Lower lobe of right lung (tissue), 2 donors: ENCODE measurements around the gene DPEP2NB. TPM values are rescaled to one million over a fixed set of nuclear protein-coding genes. Genes with fewer than 3 reads are reported as not detected.
"Not testable (repeated sequence)": the region's sequence is repeated elsewhere in the genome, so short reads cannot be mapped to it uniquely, and the experiment has no call there.

Source experiments
- ATAC-seq, 2 donors: fragments of 200-7000 bp; cut with Tn5 transposase; one replicate each; pipeline ENCODE4 v1.9.1; 2020 to 2022; ENCODE audit warnings: mild to moderate bottlenecking in 2 of 2, moderate library complexity in 2 of 2
- DNase-seq: peaks from one replicate; pipeline ENCODE4 v3.0.0-alpha.2; 2020
- H3K27ac ChIP-seq: fragments of 200-600 bp; one replicate; pipeline ENCODE4 v1.8.0; 2022
- H3K27me3 ChIP-seq: fragments of 200-600 bp; one replicate; pipeline ENCODE4 v1.8.0; 2022; ENCODE audit warnings: low read depth
- H3K36me3 ChIP-seq: fragments of 200-600 bp; one replicate; pipeline ENCODE4 v1.8.0; 2022; ENCODE audit warnings: mild to moderate bottlenecking
- H3K4me1 ChIP-seq: fragments of 200-600 bp; one replicate; pipeline ENCODE4 v1.8.0; 2022
- H3K4me3 ChIP-seq: fragments of 200-600 bp; one replicate; pipeline ENCODE4 v1.8.0; 2022; ENCODE audit warnings: mild to moderate bottlenecking
- H3K9me3 ChIP-seq: fragments of 200-600 bp; one replicate; pipeline ENCODE4 v1.8.0; 2022
- CTCF ChIP-seq: fragments of 200-600 bp; IDR thresholded peaks from one replicate; pipeline ENCODE4 v1.8.0; 2022; ENCODE audit warnings: antibody characterized with exemption, mild to moderate bottlenecking
- intact Hi-C: fragments of 100-400 bp; cut with DNase I; formaldehyde crosslinking; loops from one replicate; pipeline ENCODE4 v1.11.0; 2022
- total RNA-seq: library from RNA; stranded (reverse); fragmentation: NEBNext Ultra II Directional; extraction: Animal tissue kit (Norgen Biotek cat#: 25700); gene quantifications from one replicate; pipeline ENCODE4 v1.2.1, GENCODE V29; 2021
- donor health status: DM: no; HTN: yes; CAD: no; lungs with severe emphysema.

DPEP2NB gene
- total RNA-seq, 1 donor from 2014 or later: not detected

- ATAC-seq: peak in 1 of 2 donors; percentile 6
- intact Hi-C loops: no loop called here
Measured at GRCh38 chr16:67977005-67977404, 38.7 kb downstream of the DPEP2NB start.

GRCh38 chr16:67976205-67976604 is 39.5 kb downstream of the DPEP2NB start:
- TF ChIP-seq CTCF: no peak
- Histone ChIP-seq H3K9me3 (no peaks in the 10 kb centered on the region), H3K27me3 (peaks cover 6% of the 10 kb centered on the region), H3K27ac (no peak overlapping the region), H3K4me3 (no peak overlapping the region), H3K36me3 (no peaks in the 10 kb centered on the region), H3K4me1 (no peaks in the 10 kb centered on the region)
- DNase-seq (no peak), ATAC-seq (no peak)
- intact Hi-C loops: no loop called here

More at GRCh38 chr16:67977005-67977404, 38.7 kb downstream of the DPEP2NB start:
- Histone ChIP-seq H3K27me3 (peaks cover 6% of the 10 kb centered on the region), H3K27ac (no peak overlapping the region), H3K4me1 (no peaks in the 10 kb centered on the region), H3K9me3 (no peaks in the 10 kb centered on the region), H3K36me3 (no peaks in the 10 kb centered on the region), H3K4me3 (no peak overlapping the region)
- TF ChIP-seq CTCF: no peak
- no peak for DNase-seq

GRCh38 chr16:67975321-67976105 is 40.2 kb downstream of the DPEP2NB start:
- intact Hi-C loops: no loop called here
- H3K36me3 ChIP-seq: no peaks in the 10 kb centered on the region
- H3K27me3 ChIP-seq: peaks cover 6% of the 10 kb centered on the region
- no peak overlapping the region for H3K27ac ChIP-seq
- H3K4me1 ChIP-seq: no peaks in the 10 kb centered on the region
- ATAC-seq (no peak), DNase-seq (no peak)
- TF ChIP-seq CTCF: no peak
- no peak overlapping the region for H3K4me3 ChIP-seq
- H3K9me3 ChIP-seq: no peaks in the 10 kb centered on the region

GRCh38 chr16:67972285-67972684 is 43.4 kb downstream of the DPEP2NB start:
- H3K36me3 ChIP-seq, intact Hi-C loops: not testable (repeated sequence)

GRCh38 chr16:67971111-67971510 is 44.6 kb downstream of the DPEP2NB start:
- no peaks in the 10 kb centered on the region for H3K36me3 ChIP-seq
- intact Hi-C loops: no loop called here

More at GRCh38 chr16:67972285-67972684, 43.4 kb downstream of the DPEP2NB start:
- not testable (repeated sequence) for H3K4me3 ChIP-seq, H3K27me3 ChIP-seq, H3K27ac ChIP-seq, ATAC-seq, DNase-seq, H3K9me3 ChIP-seq
- peaks cover 14% of the 10 kb centered on the region for H3K4me1 ChIP-seq

More at GRCh38 chr16:67971111-67971510, 44.6 kb downstream of the DPEP2NB start:
- ATAC-seq (no peak), DNase-seq (no peak)
- no peak for TF ChIP-seq CTCF
- Histone ChIP-seq H3K9me3 (no peaks in the 10 kb centered on the region), H3K27me3 (no peaks in the 10 kb centered on the region), H3K4me3 (no peak overlapping the region), H3K4me1 (peaks cover 26% of the 10 kb centered on the region), H3K27ac (no peak overlapping the region)
